C4-2B (cell line): ENCODE results near the gene COPG2.

Experiments used
- CTCF ChIP-seq: fragments of 450-650 bp; conservative IDR thresholded peaks from 2 replicates; pipeline ENCODE4 v1.5.1; 2017; ENCODE audit warnings: mild to moderate bottlenecking
- ZFX ChIP-seq: fragments of 450-650 bp; IDR thresholded peaks from 2 replicates; pipeline ENCODE4 v1.6.1; 2017

DNA sequence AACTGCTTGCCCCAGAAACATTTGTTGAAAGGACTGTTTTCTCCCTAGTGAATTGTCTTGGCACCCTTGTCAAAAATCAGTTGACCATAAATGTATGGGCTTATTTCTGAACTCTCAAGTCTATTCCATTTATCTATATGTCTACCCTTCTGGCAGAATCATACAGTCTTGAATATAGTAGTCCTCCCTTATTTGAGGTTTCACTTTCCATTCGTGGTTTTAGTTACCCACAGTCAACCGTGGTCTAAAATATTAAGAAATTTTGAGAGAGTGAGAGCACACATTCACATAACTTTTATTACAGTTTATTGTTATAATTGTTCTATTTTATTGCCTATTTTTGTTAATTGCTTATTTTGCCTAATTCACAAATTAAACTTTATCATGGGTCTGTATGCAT is 210.3 kb downstream of the COPG2 start:
- TF ChIP-seq CTCF: no peak
- no peak for TF ChIP-seq ZFX
